Neural progenitor cell (in vitro differentiated cells): ENCODE results near the gene PRDM16. TPM values are rescaled to one million over a fixed set of nuclear protein-coding genes. Genes with fewer than 3 reads are reported as not detected.

Source experiments
- DNase-seq: peaks from one replicate; pipeline ENCODE4 v3.0.0-alpha.2; 2016; ENCODE audit warnings: low spot score
- H2AFZ ChIP-seq: fragments of 200-600 bp; sonication (generic); replicated peaks from 2 replicates; pipeline ENCODE4 v1.6.1; 2016; ENCODE audit warnings: antibody characterized with exemption
- H3F3A ChIP-seq: fragments of 200-600 bp; sonication (generic); 2 replicates; pipeline ENCODE4 v1.6.1; 2016; ENCODE audit warnings: antibody characterized with exemption, low read depth
- H3K27ac ChIP-seq: fragments of 200-600 bp; sonication (generic); 2 replicates; pipeline ENCODE4 v1.5.1; 2016; ENCODE audit warnings: mild to moderate bottlenecking
- H3K27me3 ChIP-seq: fragments of 200-600 bp; sonication (generic); 2 replicates; pipeline ENCODE4 v1.6.1; 2016; ENCODE audit warnings: mild to moderate bottlenecking, moderate library complexity
- H3K36me3 ChIP-seq: fragments of 200-600 bp; sonication (generic); 2 replicates; pipeline ENCODE4 v1.5.1; 2016
- H3K4me1 ChIP-seq: fragments of 200-600 bp; sonication (generic); 2 replicates; pipeline ENCODE4 v1.6.1; 2016; ENCODE audit warnings: mixed run types
- H3K4me2 ChIP-seq: fragments of 200-600 bp; sonication (generic); 2 replicates; pipeline ENCODE4 v1.6.1; 2016
- H3K4me3 ChIP-seq: fragments of 200-600 bp; sonication (generic); 2 replicates; pipeline ENCODE4 v1.5.1; 2016
- H3K79me2 ChIP-seq: fragments of 200-600 bp; sonication (generic); 2 replicates; pipeline ENCODE4 v1.6.1; 2016; ENCODE audit warnings: low read depth
- H3K9ac ChIP-seq: fragments of 200-600 bp; sonication (generic); 2 replicates; pipeline ENCODE4 v1.6.1; 2016
- H3K9me3 ChIP-seq: fragments of 200-600 bp; sonication (generic); 2 replicates; pipeline ENCODE4 v1.5.1; 2016; ENCODE audit warnings: low read depth
- H4K20me1 ChIP-seq: fragments of 200-600 bp; sonication (generic); 2 replicates; pipeline ENCODE4 v1.6.1; 2016; ENCODE audit warnings: low read depth
- H3K27ac Mint-ChIP-seq: 3 replicates; pipeline ENCODE4 v1.8.0; 2021; ENCODE audit warnings: mixed read lengths
- H3K27me3 Mint-ChIP-seq: 2 replicates; pipeline ENCODE4 v1.8.0; 2022; ENCODE audit warnings: low read depth, mild to moderate bottlenecking, inconsistent platforms, moderate library complexity, mixed read lengths; ENCODE audit not compliant: insufficient read depth
- H3K36me3 Mint-ChIP-seq: 3 replicates; pipeline ENCODE4 v1.8.0; 2021; ENCODE audit warnings: mixed read lengths
- H3K4me1 Mint-ChIP-seq: 3 replicates; pipeline ENCODE4 v1.8.0; 2021; ENCODE audit warnings: mixed read lengths
- H3K4me3 Mint-ChIP-seq: 3 replicates; pipeline ENCODE4 v1.8.0; 2021; ENCODE audit warnings: mild to moderate bottlenecking, moderate library complexity, mixed read lengths
- H3K9me3 Mint-ChIP-seq: 3 replicates; pipeline ENCODE4 v1.8.0; 2020; ENCODE audit warnings: mixed read lengths
- CTCF ChIP-seq: fragments of 200-600 bp; sonication (generic); IDR thresholded peaks from 2 replicates; pipeline ENCODE4 v1.5.1; 2017; ENCODE audit warnings: antibody characterized with exemption, mild to moderate bottlenecking
- EZH2 ChIP-seq: fragments of 200-600 bp; sonication (generic); IDR thresholded peaks from 2 replicates; pipeline ENCODE4 v1.6.1; 2017; ENCODE audit warnings: antibody characterized with exemption, mild to moderate bottlenecking, moderate library complexity
- EZH2phosphoT487 ChIP-seq: fragments of 200-600 bp; sonication (generic); IDR thresholded peaks from 2 replicates; pipeline ENCODE4 v1.6.1; 2017; ENCODE audit warnings: antibody characterized with exemption
- total RNA-seq: library from RNA; depleted of rRNA; stranded (reverse); fragments of >200 nt; gene quantifications from 2 replicates; pipeline ENCODE4 v1.2.3, GENCODE V29; 2015; ENCODE audit warnings: low replicate concordance

The PRDM16 gene
- total RNA-seq, 1 donor from 2014 or later: 1.9 TPM

DNA sequence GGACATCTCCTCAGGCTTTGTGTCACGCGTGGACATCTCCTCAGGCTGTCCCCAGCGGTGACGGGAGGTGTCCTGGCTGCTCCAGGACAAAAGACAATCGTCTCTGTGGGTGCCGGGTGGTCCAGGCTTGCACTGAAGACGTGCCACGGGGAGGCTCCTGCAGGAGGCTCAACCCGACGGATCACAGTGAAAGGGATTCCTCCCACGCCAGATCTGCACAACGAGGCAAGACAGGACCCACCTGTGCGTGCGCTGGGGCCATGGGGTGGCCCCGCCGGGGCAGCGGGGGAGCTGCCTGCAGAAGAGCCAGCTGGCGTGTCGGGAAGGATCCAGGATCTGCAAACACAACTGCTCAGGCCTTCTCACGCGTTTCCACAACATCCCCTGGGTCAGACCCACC, 366.7 kb downstream of the PRDM16 start:
- peaks cover 8% of the 10 kb centered on the region for H3K27me3 Mint-ChIP-seq
- H3F3A ChIP-seq: no peaks in the 10 kb centered on the region
- DNase-seq: no peak
- no peak overlapping the region for H3K27ac Mint-ChIP-seq
- no peaks in the 10 kb centered on the region for H3K79me2 ChIP-seq
- peaks cover 19% of the 10 kb centered on the region for H3K4me1 ChIP-seq
- no peak for TF ChIP-seq EZH2
- no peak for TF ChIP-seq EZH2phosphoT487
- TF ChIP-seq CTCF: no peak
- H2AFZ ChIP-seq: no peak overlapping the region
- H3K9me3 Mint-ChIP-seq: no peaks in the 10 kb centered on the region
- no peaks in the 10 kb centered on the region for H4K20me1 ChIP-seq
- H3K9me3 ChIP-seq: no peaks in the 10 kb centered on the region
- no peak overlapping the region for H3K4me3 Mint-ChIP-seq
- H3K36me3 ChIP-seq: no peaks in the 10 kb centered on the region
- no peak overlapping the region for H3K4me3 ChIP-seq
- H3K27me3 ChIP-seq: no peaks in the 10 kb centered on the region
- peaks cover 18% of the 10 kb centered on the region for H3K4me1 Mint-ChIP-seq
- H3K4me2 ChIP-seq: no peak overlapping the region
- no peak overlapping the region for H3K9ac ChIP-seq
- H3K36me3 Mint-ChIP-seq: no peaks in the 10 kb centered on the region
- no peak overlapping the region for H3K27ac ChIP-seq

GRCh38 chr1:3436451-3436850, 367.4 kb downstream of the PRDM16 start:
- no peak overlapping the region for H3K9ac ChIP-seq
- no peaks in the 10 kb centered on the region for H3K9me3 ChIP-seq
- no peak for DNase-seq
- H3K36me3 ChIP-seq: no peaks in the 10 kb centered on the region
- no peak for TF ChIP-seq EZH2phosphoT487
- no peak for TF ChIP-seq EZH2
- TF ChIP-seq CTCF: no peak
- H3K4me3 ChIP-seq: no peak overlapping the region
- H3F3A ChIP-seq: peaks cover 3% of the 10 kb centered on the region
- H3K4me1 Mint-ChIP-seq: peaks cover 23% of the 10 kb centered on the region
- no peaks in the 10 kb centered on the region for H3K36me3 Mint-ChIP-seq
- H3K27me3 ChIP-seq: no peaks in the 10 kb centered on the region
- no peak overlapping the region for H3K27ac Mint-ChIP-seq
- H3K4me3 Mint-ChIP-seq: no peak overlapping the region
- H4K20me1 ChIP-seq: no peaks in the 10 kb centered on the region
- no peaks in the 10 kb centered on the region for H3K79me2 ChIP-seq
- H3K27ac ChIP-seq: no peak overlapping the region
- peaks cover 12% of the 10 kb centered on the region for H3K27me3 Mint-ChIP-seq
- no peak overlapping the region for H3K4me2 ChIP-seq
- H2AFZ ChIP-seq: no peak overlapping the region
- no peaks in the 10 kb centered on the region for H3K9me3 Mint-ChIP-seq
- peaks cover 27% of the 10 kb centered on the region for H3K4me1 ChIP-seq

DNA sequence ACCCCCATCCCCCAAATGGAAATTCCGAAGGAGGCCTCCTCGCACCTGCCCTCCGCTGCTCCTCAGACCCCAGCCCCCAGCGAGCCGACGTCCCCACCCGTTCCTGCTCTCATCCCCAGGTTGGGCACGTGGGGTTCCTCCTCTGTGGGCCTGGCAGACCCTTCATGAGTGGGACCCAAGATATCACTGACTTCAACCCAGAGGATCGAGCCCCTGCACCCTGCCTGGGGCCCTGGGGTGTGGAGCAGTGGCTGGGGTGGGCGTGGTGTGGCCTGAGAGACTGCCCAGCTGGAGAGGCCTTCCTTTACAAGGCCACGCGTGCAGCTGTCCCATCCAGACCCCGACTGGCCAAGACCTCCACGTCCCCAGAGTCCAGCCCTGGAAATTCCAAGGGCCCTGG, 367.9 kb downstream of the PRDM16 start:
- peaks cover 21% of the 10 kb centered on the region for H3K4me1 Mint-ChIP-seq
- H3K27me3 Mint-ChIP-seq: peaks cover 11% of the 10 kb centered on the region
- no peaks in the 10 kb centered on the region for H3K36me3 ChIP-seq
- no peak for TF ChIP-seq EZH2phosphoT487
- no peak for TF ChIP-seq CTCF
- no peak for TF ChIP-seq EZH2
- H3K9ac ChIP-seq: no peak overlapping the region
- no peaks in the 10 kb centered on the region for H3K79me2 ChIP-seq
- H2AFZ ChIP-seq: no peak overlapping the region
- no peak overlapping the region for H3K4me3 Mint-ChIP-seq
- H3K9me3 ChIP-seq: no peaks in the 10 kb centered on the region
- H4K20me1 ChIP-seq: no peaks in the 10 kb centered on the region
- H3K36me3 Mint-ChIP-seq: no peaks in the 10 kb centered on the region
- H3K27ac ChIP-seq: no peak overlapping the region
- H3K27me3 ChIP-seq: no peaks in the 10 kb centered on the region
- H3K9me3 Mint-ChIP-seq: no peaks in the 10 kb centered on the region
- no peak overlapping the region for H3K27ac Mint-ChIP-seq
- H3K4me3 ChIP-seq: no peak overlapping the region
- H3F3A ChIP-seq: peaks cover 5% of the 10 kb centered on the region
- H3K4me2 ChIP-seq: no peak overlapping the region
- H3K4me1 ChIP-seq: peaks cover 29% of the 10 kb centered on the region
- no peak for DNase-seq
